ENCODE data around the gene CDH23. TPM values are rescaled to one million over a fixed set of nuclear protein-coding genes. Genes with fewer than 3 reads are reported as not detected.

The CDH23 gene
- total and polyA plus RNA-seq, 2 donors (not counting 1 experiment from before 2014, with no cell fraction given): 0.37 to 0.89 TPM

GRCh38 chr10:71713135-71714030 is 316.7 kb downstream of the CDH23 start:
- H4K20me1 ChIP-seq (ENCODE audit: control insufficient read depth, insufficient read depth, low read length, poor library complexity, severe bottlenecking): no peaks in the 10 kb centered on the region
- H3K4me2 ChIP-seq (replicated peaks; ENCODE audit: low read depth, low read length, poor library complexity, severe bottlenecking): peak overlapping the region; percentile 53
- no peaks in the 10 kb centered on the region for H3K36me3 ChIP-seq (replicated peaks in 1 of 2; ENCODE audit: control extremely low read depth in 1 of 2, control insufficient read depth in 1 of 2, extremely low read depth in 1 of 2, insufficient read depth in 2 of 2, low read length in 1 of 2)
- H3K4me1 ChIP-seq (ENCODE audit: control insufficient read depth in 2 of 2, insufficient read depth in 2 of 2, low read length in 2 of 2): peaks cover 35 to 46% of the 10 kb centered on the region in 2 donors
- H3K27ac ChIP-seq (ENCODE audit: low read length in 2 of 2): no peak overlapping the region
- TF ChIP-seq CTCF (IDR thresholded peaks at IDR 0.05) (no peak), EZH2 (IDR thresholded peaks at IDR 0.05; ENCODE audit: borderline replicate concordance, insufficient read depth, low read depth, low read length, poor library complexity, severe bottlenecking) (no peak)
- no peak overlapping the region for H3K4me3 ChIP-seq (ENCODE audit: control extremely low read depth in 1 of 5, extremely low read depth in 1 of 5, insufficient read depth in 1 of 5, low read depth in 2 of 5, low read length in 4 of 5)
- peak overlapping the region; percentile 5 for H2AFZ ChIP-seq (ENCODE audit: insufficient read depth, low read depth, low read length, poor library complexity, severe bottlenecking)
- H3K27me3 Mint-ChIP-seq: no peaks in the 10 kb centered on the region
- intact Hi-C loops (cut with micrococcal nuclease): no loop called here
- ChIA-PET CTCF (interaction anchor here (1.0 to 14.0 kb wide), 7 partner anchors 12 to 393 kb away, joined by 3 to 199 read pairs (median 6); partner anchors contain the start of gene VSIR), POLR2A (no interaction called here)
- no peaks in the 10 kb centered on the region for H3K27me3 ChIP-seq (replicated peaks in 1 of 4; ENCODE audit: control extremely low read depth in 1 of 4, control insufficient read depth in 3 of 4, insufficient read depth in 4 of 4, low read length in 3 of 4)
- no peaks in the 10 kb centered on the region for H3K79me2 ChIP-seq (ENCODE audit: control insufficient read depth, insufficient read depth, low read length)
- peak overlapping the region; percentile 12 for H3K9ac ChIP-seq (ENCODE audit: low read length)
- peak overlapping the region; percentile 29 for H3K4me3 Mint-ChIP-seq
- peaks cover 41% of the 10 kb centered on the region for H3K4me1 Mint-ChIP-seq
- 69% methylated on average over 11 of the region's 12 CpGs for WGBS (ENCODE audit: insufficient coverage)
- ATAC-seq (ENCODE audit: low read depth) (peak; percentile 41), DNase-seq (peak; percentile 41)
- H3K27ac Mint-ChIP-seq: peak overlapping the region; percentile 83
- no peaks in the 10 kb centered on the region for H3K9me3 Mint-ChIP-seq (ENCODE audit: insufficient read depth)
- H3K9me3 ChIP-seq (ENCODE audit: control extremely low read depth in 1 of 3, control insufficient read depth in 2 of 3, insufficient read depth in 1 of 3, low read length in 2 of 3): no peaks in the 10 kb centered on the region

GRCh38 chr10:71714031-71714410 is 317.3 kb downstream of the CDH23 start:
- H3K27me3 Mint-ChIP-seq: no peaks in the 10 kb centered on the region
- Histone ChIP-seq H2AFZ (ENCODE audit: insufficient read depth, low read depth, low read length, poor library complexity, severe bottlenecking) (no peak overlapping the region), H3K27me3 (replicated peaks in 1 of 4; ENCODE audit: control extremely low read depth in 1 of 4, control insufficient read depth in 3 of 4, insufficient read depth in 4 of 4, low read length in 3 of 4) (no peaks in the 10 kb centered on the region), H3K79me2 (ENCODE audit: control insufficient read depth, insufficient read depth, low read length) (no peaks in the 10 kb centered on the region), H3K9me3 (ENCODE audit: control extremely low read depth in 1 of 3, control insufficient read depth in 2 of 3, insufficient read depth in 1 of 3, low read length in 2 of 3) (no peaks in the 10 kb centered on the region), H3K36me3 (replicated peaks in 1 of 2; ENCODE audit: control extremely low read depth in 1 of 2, control insufficient read depth in 1 of 2, extremely low read depth in 1 of 2, insufficient read depth in 2 of 2, low read length in 1 of 2) (no peaks in the 10 kb centered on the region), H3K4me1 (ENCODE audit: control insufficient read depth in 2 of 2, insufficient read depth in 2 of 2, low read length in 2 of 2) (peaks cover 34 to 43% of the 10 kb centered on the region in 2 donors), H3K4me3 (ENCODE audit: control extremely low read depth in 1 of 5, extremely low read depth in 1 of 5, insufficient read depth in 1 of 5, low read depth in 2 of 5, low read length in 4 of 5) (no peak overlapping the region), H3K9ac (ENCODE audit: low read length) (peak overlapping the region; percentile 12), H3K27ac (ENCODE audit: low read length in 2 of 2) (no peak overlapping the region), H3K4me2 (replicated peaks; ENCODE audit: low read depth, low read length, poor library complexity, severe bottlenecking) (peak overlapping the region; percentile 53), H4K20me1 (ENCODE audit: control insufficient read depth, insufficient read depth, low read length, poor library complexity, severe bottlenecking) (no peaks in the 10 kb centered on the region)
- TF ChIP-seq CTCF (IDR thresholded peaks at IDR 0.05) (no peak), EZH2 (IDR thresholded peaks at IDR 0.05; ENCODE audit: borderline replicate concordance, insufficient read depth, low read depth, low read length, poor library complexity, severe bottlenecking) (no peak)
- H3K9me3 Mint-ChIP-seq (ENCODE audit: insufficient read depth): no peaks in the 10 kb centered on the region
- H3K4me3 Mint-ChIP-seq: no peak overlapping the region
- CTCF ChIA-PET: interaction anchor here (0.7 to 14.0 kb wide), 6 partner anchors 8 to 318 kb away, joined by 3 to 199 read pairs (median 3); no protein-coding TSS in a partner anchor
- peaks cover 41% of the 10 kb centered on the region for H3K4me1 Mint-ChIP-seq
- WGBS (ENCODE audit: insufficient coverage): 63% methylated on average over 2 of the region's 4 CpGs
- POLR2A ChIA-PET: no interaction called here
- no peak for DNase-seq
- intact Hi-C loops (cut with micrococcal nuclease): no loop called here
- H3K27ac Mint-ChIP-seq: peak overlapping the region; percentile 83
- ATAC-seq (ENCODE audit: low read depth): no peak
